CD14-positive monocyte (primary cell): ENCODE measurements around the gene CAMK1D. TPM values are rescaled to one million over a fixed set of nuclear protein-coding genes. Genes with fewer than 3 reads are reported as not detected.

Experiments used
- DNase-seq, 3 donors: peaks; one replicate each; pipeline ENCODE4 v3.0.0-alpha.2; 2011 to 2022
- H2AFZ ChIP-seq: 2 replicates; pipeline ENCODE4 v1.6.0; 2012; ENCODE audit warnings: mild to moderate bottlenecking, low read depth, low read length, inconsistent platforms; ENCODE audit not compliant: insufficient read depth, poor library complexity, severe bottlenecking
- H3K27ac ChIP-seq, 2 donors: 1 replicate in 1 of 2; 2 replicates in 1 of 2; pipeline ENCODE4 v1.5.1; 2012 to 2013; ENCODE audit warnings: low read length in 2 of 2, control low read depth in 1 of 2, inconsistent platforms in 1 of 2, low read depth in 1 of 2, mild to moderate bottlenecking in 1 of 2
- H3K27me3 ChIP-seq, 2 donors: one replicate each; pipeline versions ENCODE4 v1.6.0 to v1.6.1; 2011 to 2013; ENCODE audit warnings: low read length in 2 of 2; ENCODE audit not compliant: control insufficient read depth in 2 of 2, insufficient read depth in 2 of 2
- H3K36me3 ChIP-seq, 2 donors: replicated peaks in 1 of 2; 1 replicate in 1 of 2; 2 replicates in 1 of 2; pipeline versions ENCODE4 v1.5.1 to v1.6.1; 2012 to 2013; ENCODE audit warnings: low read length in 2 of 2, control low read depth in 1 of 2, inconsistent platforms in 1 of 2, mild to moderate bottlenecking in 1 of 2; ENCODE audit not compliant: insufficient read depth in 2 of 2, control insufficient read depth in 1 of 2
- H3K4me1 ChIP-seq, 2 donors: 1 replicate in 1 of 2; 2 replicates in 1 of 2; pipeline versions ENCODE4 v1.5.1 to v1.6.1; 2012 to 2013; ENCODE audit warnings: low read length in 2 of 2, control low read depth in 1 of 2, inconsistent platforms in 1 of 2, mild to moderate bottlenecking in 1 of 2, moderate library complexity in 1 of 2; ENCODE audit not compliant: insufficient read depth in 2 of 2, control insufficient read depth in 1 of 2
- H3K4me2 ChIP-seq: replicated peaks from 2 replicates; pipeline ENCODE3; 2012; ENCODE audit warnings: low read length, moderate library complexity, mild to moderate bottlenecking; ENCODE audit not compliant: poor library complexity, severe bottlenecking; ENCODE audit errors: extremely low read depth
- H3K4me3 ChIP-seq, 3 experiments: fragments of 200-600 bp in 1 of 3; sonication (generic) in 1 of 3; replicated peaks in 1 of 3; 1 replicate in 2 of 3; 2 replicates in 1 of 3; pipeline ENCODE4 v1.5.1; 2011 to 2013; ENCODE audit warnings: low read length in 3 of 3, mild to moderate bottlenecking in 3 of 3, control low read depth in 2 of 3, low read depth in 2 of 3, inconsistent platforms in 1 of 3, moderate library complexity in 1 of 3
- H3K79me2 ChIP-seq: 2 replicates; pipeline ENCODE4 v1.6.0; 2012; ENCODE audit warnings: mild to moderate bottlenecking, control low read depth, inconsistent platforms, low read length, moderate library complexity; ENCODE audit not compliant: insufficient read depth
- H3K9ac ChIP-seq: 2 replicates; pipeline ENCODE4 v1.6.0; 2017; ENCODE audit warnings: low read length, mild to moderate bottlenecking; ENCODE audit not compliant: insufficient read depth, poor library complexity, severe bottlenecking
- H3K9me3 ChIP-seq, 2 donors: replicated peaks in 1 of 2; 1 replicate in 1 of 2; 2 replicates in 1 of 2; pipeline versions ENCODE4 v1.5.1 to v1.6.1; 2012 to 2013; ENCODE audit warnings: low read length in 2 of 2, control low read depth in 1 of 2; ENCODE audit not compliant: control insufficient read depth in 1 of 2, insufficient read depth in 1 of 2
- H4K20me1 ChIP-seq: 2 replicates; pipeline ENCODE4 v1.6.0; 2012; ENCODE audit warnings: mild to moderate bottlenecking, low read length, control low read depth, moderate library complexity; ENCODE audit not compliant: insufficient read depth
- H3K27ac Mint-ChIP-seq, 7 donors: one replicate each; pipeline ENCODE4 v1.8.0; 2020; ENCODE audit warnings: mild to moderate bottlenecking in 7 of 7, mixed read lengths in 7 of 7, moderate library complexity in 6 of 7, inconsistent platforms in 2 of 7
- H3K27me3 Mint-ChIP-seq, 3 donors: one replicate each; pipeline ENCODE4 v1.8.0; 2021 to 2022; ENCODE audit warnings: low read depth in 3 of 3, mild to moderate bottlenecking in 3 of 3, mixed read lengths in 3 of 3, moderate library complexity in 3 of 3, inconsistent platforms in 1 of 3
- H3K36me3 Mint-ChIP-seq, 2 donors: one replicate each; pipeline ENCODE4 v1.8.0; 2020; ENCODE audit warnings: mixed read lengths in 2 of 2, inconsistent platforms in 1 of 2, mild to moderate bottlenecking in 1 of 2
- H3K4me1 Mint-ChIP-seq: one replicate; pipeline ENCODE4 v1.8.0; 2020; ENCODE audit warnings: mild to moderate bottlenecking, mixed read lengths
- H3K4me3 Mint-ChIP-seq, 2 donors: one replicate each; pipeline ENCODE4 v1.8.0; 2020; ENCODE audit warnings: mild to moderate bottlenecking in 2 of 2, mixed read lengths in 2 of 2, moderate library complexity in 1 of 2
- H3K9me3 Mint-ChIP-seq, 7 donors: one replicate each; pipeline ENCODE4 v1.8.0; 2020 to 2022; ENCODE audit warnings: mixed read lengths in 7 of 7, mild to moderate bottlenecking in 6 of 7, moderate library complexity in 6 of 7, inconsistent platforms in 2 of 7
- CTCF ChIP-seq: fragments of 200-600 bp; IDR thresholded peaks from one replicate; pipeline ENCODE4 v1.8.0; 2022; ENCODE audit warnings: antibody characterized with exemption, mild to moderate bottlenecking
- WGBS: methylation state at CpG from one replicate; pipeline ENCODE4 v1.1.5; 2013; ENCODE audit warnings: missing lambda C conversion rate; ENCODE audit not compliant: insufficient coverage; 5-methylcytosine and 5-hydroxymethylcytosine counted together
- intact Hi-C, 2 donors: fragments of 100-400 bp; cut with micrococcal nuclease; formaldehyde crosslinking; loops; one replicate each; pipeline versions ENCODE4 v1.15.0 to v1.15.1; 2023
- polyA plus RNA-seq, 3 donors: library from polyadenylated mRNA; depleted of rRNA in 1 of 3; unstranded in 2 of 3; stranded (reverse) in 1 of 3; fragments of 300-500 nt in 2 of 3; fragments of >200 nt in 1 of 3; fragmentation: Illumina TruSeq in 2 of 3; gene quantifications; 1 replicate in 2 of 3; 2 replicates in 1 of 3; pipeline ENCODE4 v1.2.3, GENCODE V29; 2012 to 2021

The CAMK1D gene
- polyA plus RNA-seq, 3 donors: 6.7 to 11.8 (median 7.1) TPM

GRCh38 chr10:12659706-12660105 is 310.4 kb downstream of the CAMK1D start:
- no peak overlapping the region for H3K9ac ChIP-seq
- over 99% methylated on average over 8 of the region's 11 CpGs for WGBS
- H3K36me3 ChIP-seq: no peaks in the 10 kb centered on the region
- Mint-ChIP-seq H3K4me3 (no peak overlapping the region), H3K4me1 (no peaks in the 10 kb centered on the region), H3K9me3 (peaks cover 0 to 2% (median 0%) of the 10 kb centered on the region in 7 donors), H3K27me3 (no peaks in the 10 kb centered on the region), H3K27ac (no peak overlapping the region), H3K36me3 (no peaks in the 10 kb centered on the region)
- H3K27me3 ChIP-seq: no peaks in the 10 kb centered on the region
- DNase-seq: no peak
- no peak overlapping the region for H3K4me2 ChIP-seq
- H2AFZ ChIP-seq: no peak overlapping the region
- H3K4me3 ChIP-seq: peak overlapping the region in 1 of 3 experiments; percentile 17
- no peaks in the 10 kb centered on the region for H3K9me3 ChIP-seq
- TF ChIP-seq CTCF: no peak
- no peaks in the 10 kb centered on the region for H3K79me2 ChIP-seq
- intact Hi-C loops: loop anchor here (10.0 kb wide), 2 partner anchors 395 to 405 kb away; no protein-coding TSS in a partner anchor
- H3K4me1 ChIP-seq: no peaks in the 10 kb centered on the region
- no peak overlapping the region for H3K27ac ChIP-seq
- peaks cover 6% of the 10 kb centered on the region for H4K20me1 ChIP-seq

GRCh38 chr10:12660812-12661211 is 311.5 kb downstream of the CAMK1D start:
- intact Hi-C loops: no loop called here
- H3K27ac ChIP-seq: no peak overlapping the region
- no peaks in the 10 kb centered on the region for H3K79me2 ChIP-seq
- no peak overlapping the region for H3K9ac ChIP-seq
- no peak overlapping the region for H3K4me2 ChIP-seq
- H3K27me3 Mint-ChIP-seq: no peaks in the 10 kb centered on the region
- no peak for TF ChIP-seq CTCF
- no peaks in the 10 kb centered on the region for H3K9me3 Mint-ChIP-seq
- DNase-seq: no peak
- no peaks in the 10 kb centered on the region for H3K36me3 Mint-ChIP-seq
- no peak overlapping the region for H2AFZ ChIP-seq
- no peaks in the 10 kb centered on the region for H3K9me3 ChIP-seq
- WGBS: 100% methylated on average over 1 of the region's 3 CpGs
- H3K4me3 Mint-ChIP-seq: no peak overlapping the region
- H3K27me3 ChIP-seq: no peaks in the 10 kb centered on the region
- H3K4me1 ChIP-seq: no peaks in the 10 kb centered on the region
- peaks cover 9% of the 10 kb centered on the region for H4K20me1 ChIP-seq
- H3K27ac Mint-ChIP-seq: no peak overlapping the region
- H3K4me3 ChIP-seq: no peak overlapping the region
- H3K4me1 Mint-ChIP-seq: no peaks in the 10 kb centered on the region
- H3K36me3 ChIP-seq: no peaks in the 10 kb centered on the region
